HL-60 (cell line): ENCODE data around the gene FOS.

Source experiments
- DNase-seq, 2 experiments: peaks; one replicate each; pipeline ENCODE4 v3.0.0-alpha.2; 2010 to 2020; ENCODE audit warnings: low read depth in 1 of 2, low spot score in 1 of 2
- H3K27ac ChIP-seq: fragments of 250-450 bp; sonication (Bioruptor Pico); replicated peaks from 2 replicates; pipeline ENCODE4 v1.5.1; 2020; ENCODE audit warnings: mild to moderate bottlenecking, moderate library complexity
- H3K27me3 ChIP-seq: fragments of 250-450 bp; sonication (Bioruptor Pico); 2 replicates; pipeline ENCODE4 v1.5.1; 2021; ENCODE audit warnings: mild to moderate bottlenecking, moderate library complexity; ENCODE audit not compliant: insufficient read depth, poor library complexity, severe bottlenecking
- H3K4me3 ChIP-seq: replicated peaks from 2 replicates; pipeline ENCODE4 v1.5.1; 2011; ENCODE audit warnings: mild to moderate bottlenecking, control low read depth, low read length; ENCODE audit not compliant: insufficient read depth
- CTCF ChIP-seq: IDR thresholded peaks from one replicate; pipeline ENCODE4 v1.5.1; 2011; ENCODE audit warnings: low read length, control low read depth, inconsistent platforms; ENCODE audit not compliant: insufficient read depth
- GABPA ChIP-seq: IDR thresholded peaks from 2 replicates; pipeline ENCODE4 v1.6.1; 2012; ENCODE audit warnings: low read depth
- POLR2AphosphoS5 ChIP-seq: IDR thresholded peaks from 2 replicates; pipeline ENCODE4 v1.6.1; 2012; ENCODE audit warnings: low read depth
- SPI1 ChIP-seq: IDR thresholded peaks from 2 replicates; pipeline ENCODE4 v1.6.1; 2012; ENCODE audit warnings: low read depth, mild to moderate bottlenecking, borderline replicate concordance
- TF ChIP-seq, protein P1 (sequence below): IDR thresholded peaks from 2 replicates; pipeline ENCODE4 v1.6.1; 2012; ENCODE audit warnings: low read depth; ENCODE audit not compliant: insufficient replicate concordance

The FOS gene

DNA sequence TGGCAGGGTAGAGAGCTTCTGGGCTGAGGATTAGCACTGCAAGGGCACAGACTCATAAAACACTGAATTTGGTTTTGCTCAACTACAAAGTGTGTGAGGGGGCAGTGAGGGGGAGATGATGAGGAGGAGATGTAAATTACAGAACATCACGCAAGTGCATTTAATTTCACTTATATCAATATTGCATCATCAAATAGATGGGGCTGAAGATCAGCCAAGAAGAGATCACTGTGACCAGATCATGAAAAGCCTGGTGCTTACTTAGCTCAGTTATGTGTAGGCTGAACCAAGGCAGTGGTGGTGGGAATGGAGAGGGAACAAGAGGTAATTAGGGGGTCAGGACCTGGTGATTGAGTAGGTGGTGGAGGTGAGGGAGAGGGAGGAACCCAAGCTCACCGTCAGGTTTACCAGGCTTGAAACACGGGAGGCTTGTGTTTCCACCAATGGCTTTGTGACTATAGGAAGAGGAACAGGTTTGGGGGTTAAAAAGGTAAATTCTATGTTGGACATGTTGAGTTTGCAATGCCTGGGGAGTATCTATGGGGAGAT, 11.3 kb downstream of the FOS start:
- Histone ChIP-seq H3K27ac (no peak overlapping the region), H3K27me3 (no peaks in the 10 kb centered on the region), H3K4me3 (no peak overlapping the region)
- TF ChIP-seq GABPA, result no peak
- TF ChIP-seq POLR2AphosphoS5, result no peak
- no peak for TF ChIP-seq SPI1
- TF ChIP-seq, protein P1, sequence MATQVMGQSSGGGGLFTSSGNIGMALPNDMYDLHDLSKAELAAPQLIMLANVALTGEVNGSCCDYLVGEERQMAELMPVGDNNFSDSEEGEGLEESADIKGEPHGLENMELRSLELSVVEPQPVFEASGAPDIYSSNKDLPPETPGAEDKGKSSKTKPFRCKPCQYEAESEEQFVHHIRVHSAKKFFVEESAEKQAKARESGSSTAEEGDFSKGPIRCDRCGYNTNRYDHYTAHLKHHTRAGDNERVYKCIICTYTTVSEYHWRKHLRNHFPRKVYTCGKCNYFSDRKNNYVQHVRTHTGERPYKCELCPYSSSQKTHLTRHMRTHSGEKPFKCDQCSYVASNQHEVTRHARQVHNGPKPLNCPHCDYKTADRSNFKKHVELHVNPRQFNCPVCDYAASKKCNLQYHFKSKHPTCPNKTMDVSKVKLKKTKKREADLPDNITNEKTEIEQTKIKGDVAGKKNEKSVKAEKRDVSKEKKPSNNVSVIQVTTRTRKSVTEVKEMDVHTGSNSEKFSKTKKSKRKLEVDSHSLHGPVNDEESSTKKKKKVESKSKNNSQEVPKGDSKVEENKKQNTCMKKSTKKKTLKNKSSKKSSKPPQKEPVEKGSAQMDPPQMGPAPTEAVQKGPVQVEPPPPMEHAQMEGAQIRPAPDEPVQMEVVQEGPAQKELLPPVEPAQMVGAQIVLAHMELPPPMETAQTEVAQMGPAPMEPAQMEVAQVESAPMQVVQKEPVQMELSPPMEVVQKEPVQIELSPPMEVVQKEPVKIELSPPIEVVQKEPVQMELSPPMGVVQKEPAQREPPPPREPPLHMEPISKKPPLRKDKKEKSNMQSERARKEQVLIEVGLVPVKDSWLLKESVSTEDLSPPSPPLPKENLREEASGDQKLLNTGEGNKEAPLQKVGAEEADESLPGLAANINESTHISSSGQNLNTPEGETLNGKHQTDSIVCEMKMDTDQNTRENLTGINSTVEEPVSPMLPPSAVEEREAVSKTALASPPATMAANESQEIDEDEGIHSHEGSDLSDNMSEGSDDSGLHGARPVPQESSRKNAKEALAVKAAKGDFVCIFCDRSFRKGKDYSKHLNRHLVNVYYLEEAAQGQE, result no peak
- no peak for TF ChIP-seq CTCF
- DNase-seq, result no peak

DNA sequence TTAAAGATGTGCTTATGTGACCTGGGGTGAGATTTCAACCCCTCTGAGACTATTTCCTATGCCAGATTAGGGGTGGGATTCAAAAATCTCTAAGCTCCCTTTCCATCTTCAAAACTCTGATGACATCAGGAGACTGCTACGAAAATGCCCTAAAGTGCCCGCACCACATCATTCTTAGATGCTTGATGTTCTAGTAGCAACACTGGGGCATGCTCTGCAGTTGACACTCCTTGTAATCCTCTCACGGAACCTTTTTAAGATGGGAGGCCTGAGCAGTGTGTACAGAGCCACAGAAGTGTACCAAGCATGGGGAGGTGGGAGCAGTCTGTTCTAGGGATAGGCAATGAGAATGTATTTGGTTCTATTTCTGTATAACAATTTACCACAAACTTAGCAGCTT, 12.2 kb downstream of the FOS start:
- Histone ChIP-seq H3K27me3 (no peaks in the 10 kb centered on the region), H3K27ac (no peak overlapping the region), H3K4me3 (no peak overlapping the region)
- no peak for DNase-seq
- TF ChIP-seq SPI1 (no peak), POLR2AphosphoS5 (no peak), GABPA (no peak), CTCF (no peak)
- TF ChIP-seq, protein P1, result no peak

DNA sequence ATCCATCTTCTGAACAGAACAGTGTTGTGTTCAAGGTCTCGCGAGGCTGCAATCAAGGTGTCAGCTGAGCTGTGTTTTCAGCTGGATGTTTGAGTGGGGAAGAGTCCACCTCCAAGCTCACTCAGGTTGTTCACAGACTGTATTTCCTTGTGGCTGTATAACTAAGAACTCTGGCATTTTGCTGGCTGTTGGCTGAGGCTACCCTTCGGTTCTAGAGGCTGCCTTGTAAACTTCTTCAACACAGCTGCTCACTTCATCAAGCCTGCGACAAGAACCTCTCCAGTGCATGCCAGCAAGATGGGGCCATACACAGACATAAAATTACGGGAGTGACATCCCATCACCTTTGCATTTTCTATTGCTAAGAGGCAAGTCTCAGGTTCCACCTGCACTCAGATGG, 12.7 kb downstream of the FOS start:
- Histone ChIP-seq H3K27me3 (no peaks in the 10 kb centered on the region), H3K27ac (no peak overlapping the region), H3K4me3 (no peak overlapping the region)
- no peak for DNase-seq
- TF ChIP-seq CTCF, result no peak

DNA sequence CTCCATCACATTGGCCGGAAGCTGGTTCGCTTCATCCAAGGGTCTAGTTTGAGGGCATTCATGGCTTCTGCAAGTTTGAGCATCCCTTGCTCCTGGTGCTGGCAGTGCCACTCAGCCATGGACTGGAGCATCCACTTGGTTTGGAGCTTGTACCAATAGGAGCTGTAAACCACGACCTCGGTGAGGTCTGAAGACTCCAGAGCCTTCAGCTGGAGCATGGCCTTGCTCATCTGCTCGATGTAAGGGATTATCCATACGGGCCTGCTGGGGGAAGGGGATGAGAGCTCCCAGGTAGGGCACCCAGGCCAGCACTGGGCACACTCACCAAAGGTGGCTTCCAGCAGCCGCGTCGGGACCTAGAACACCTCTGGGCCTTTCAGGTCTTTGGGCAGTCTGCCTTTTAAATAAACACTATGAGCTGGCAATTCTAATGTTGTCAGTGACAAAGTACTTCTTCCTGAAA, 13.5 kb downstream of the FOS start:
- H3K27me3 ChIP-seq, result no peaks in the 10 kb centered on the region
- H3K27ac ChIP-seq, result no peak overlapping the region
- TF ChIP-seq, protein P1, result no peak
- TF ChIP-seq CTCF (no peak), SPI1 (no peak), GABPA (no peak), POLR2AphosphoS5 (no peak)
- H3K4me3 ChIP-seq, result no peak overlapping the region
- no peak for DNase-seq
